ENCODE results near the gene KCNC1. TPM values are rescaled to one million over a fixed set of nuclear protein-coding genes. Genes with fewer than 3 reads are reported as not detected.

The KCNC1 gene
- total and polyA plus RNA-seq, 9 of the 15 experiments (the other 6 are each of a cell fraction or from before 2014, with no cell fraction given): 0.05 to 0.08 TPM; not detected in 7

GRCh38 chr11:17734986-17735817, 621 bp downstream of the KCNC1 start (continued):
- TF ChIP-seq UBTF (IDR thresholded peaks at IDR 0.05; ENCODE audit: borderline replicate concordance in 1 of 2, low read depth in 2 of 2, low read length in 2 of 2) (peak; percentile 66 to 90; a peak in 3 of 4 replicates), EGR1 (conservative IDR thresholded peaks at IDR 0.05) (no peak), MIER1 (IDR thresholded peaks at IDR 0.05; ENCODE audit: low read depth) (peak; percentile 63; the same call in 1 of the 2 replicates), ARID3A (IDR thresholded peaks at IDR 0.05; ENCODE audit: borderline replicate concordance, low read depth, low read length) (no peak)

All from K562 (cell line).